ENCODE data around the gene CHD2. TPM values are rescaled to one million over a fixed set of nuclear protein-coding genes. Genes with fewer than 3 reads are reported as not detected.

CHD2 gene
- total RNA-seq, 1 donor from 2014 or later = 53.1 TPM

- DNase-seq (ENCODE audit: low spot score) (no peak), ATAC-seq (no peak)
Measured at GRCh38 chr15:92884436-92885223, 15.5 kb upstream of the CHD2 start.

DNA sequence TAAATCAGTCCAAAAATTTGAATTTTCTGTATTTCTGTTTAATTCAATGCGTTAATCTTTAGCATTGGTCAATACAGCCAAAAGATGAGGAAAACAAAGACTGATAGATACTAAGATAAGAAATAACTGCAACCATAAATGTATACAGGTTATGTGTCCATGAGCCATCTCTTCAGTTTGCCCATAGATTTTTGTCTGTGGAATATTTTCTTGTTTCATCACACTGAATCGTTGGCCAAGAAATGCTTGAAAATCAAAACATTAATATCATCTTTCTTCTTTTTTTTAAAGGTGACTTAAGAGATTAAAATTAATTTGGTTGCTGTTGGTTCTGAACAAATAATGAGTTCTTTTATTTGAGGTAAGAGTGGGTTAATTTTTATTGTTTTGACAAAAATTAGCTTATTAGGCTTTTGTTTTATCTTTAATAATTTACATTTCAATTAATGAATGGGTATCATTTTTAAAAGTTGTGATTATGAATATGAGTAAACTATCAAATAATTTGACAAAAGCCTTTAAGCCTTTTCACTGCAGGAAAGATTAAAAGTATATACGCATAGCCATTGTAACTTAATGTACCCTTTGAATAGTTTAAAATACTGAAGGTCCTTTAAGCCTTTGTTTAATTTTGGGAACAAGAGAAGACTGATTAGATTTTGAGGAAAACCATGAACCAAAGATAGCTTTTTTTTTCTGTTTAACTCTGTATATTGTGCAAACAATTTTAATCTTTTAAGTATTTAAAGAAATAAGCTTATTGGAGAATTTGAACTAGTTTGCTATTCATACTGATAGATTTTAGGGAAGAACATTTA lies 14.7 kb upstream of the CHD2 start:
- DNase-seq (ENCODE audit: low spot score) = no peak
- ATAC-seq = no peak

DNA sequence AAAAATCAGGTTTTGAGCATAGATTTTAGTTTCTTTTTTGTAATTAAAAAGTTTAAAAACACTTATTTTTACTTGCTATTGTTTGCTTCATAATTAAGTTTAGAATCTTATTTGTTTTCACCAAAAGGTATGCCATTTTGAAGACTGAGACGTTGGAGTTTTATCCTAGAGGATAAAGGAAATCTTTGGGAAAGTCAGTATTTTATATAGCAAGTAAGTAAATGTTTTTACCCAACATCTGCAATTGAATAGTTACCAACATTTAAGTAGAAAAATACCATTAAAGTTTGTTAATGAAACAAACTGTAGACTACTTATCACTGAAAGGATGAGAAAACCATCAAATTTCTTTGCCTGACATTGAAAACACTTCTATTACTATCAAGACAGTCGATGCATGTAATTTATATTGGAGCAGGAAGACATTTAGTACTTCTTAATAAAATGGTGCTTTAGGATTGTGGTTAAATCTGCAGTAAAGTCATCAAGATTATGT lies 14.0 kb upstream of the CHD2 start:
- DNase-seq (ENCODE audit: low spot score) (no peak), ATAC-seq (no peak)

DNA sequence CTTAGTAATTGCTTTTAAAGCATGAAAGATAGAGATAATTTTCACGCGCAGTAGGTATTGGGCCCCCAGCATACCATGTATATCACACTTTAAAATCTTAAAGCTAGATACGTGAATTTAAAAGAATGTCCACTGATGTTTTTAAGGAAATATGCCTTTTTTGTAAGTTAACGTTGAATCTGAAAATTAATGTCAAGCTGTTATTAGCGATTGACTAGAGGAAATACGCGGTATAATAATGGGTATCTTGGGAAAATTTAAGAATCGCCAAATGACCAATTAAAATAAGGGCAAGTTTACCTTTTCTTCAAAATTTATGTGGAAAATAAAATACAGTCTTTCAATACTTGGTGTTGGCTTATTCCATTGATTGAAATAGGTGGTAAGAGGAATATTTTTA lies 13.3 kb upstream of the CHD2 start:
- ATAC-seq (no peak), DNase-seq (ENCODE audit: low spot score) (no peak)

DNA sequence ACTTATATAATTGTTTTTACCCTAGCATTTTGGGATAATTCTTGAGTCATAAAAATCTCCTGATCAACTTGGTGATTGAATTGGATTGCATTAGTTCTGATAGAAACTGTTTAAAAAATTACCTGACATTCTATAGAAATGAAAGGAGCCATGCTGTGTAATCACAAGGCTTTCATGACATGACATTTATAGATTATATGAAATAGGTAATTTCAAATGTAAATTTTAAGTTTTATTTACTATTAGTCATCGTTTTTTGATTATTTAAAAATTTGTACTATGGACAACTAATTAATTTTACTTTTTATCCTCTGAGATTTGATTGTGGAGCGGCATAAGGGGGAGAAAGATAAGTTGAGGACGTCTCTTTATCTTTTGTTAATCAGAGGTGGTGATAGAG lies 12.3 kb upstream of the CHD2 start:
- ATAC-seq (no peak), DNase-seq (ENCODE audit: low spot score) (no peak)

GRCh38 chr15:92889390-92890107 lies 10.6 kb upstream of the CHD2 start:
- DNase-seq (ENCODE audit: low spot score) (no peak), ATAC-seq (no peak)

DNA sequence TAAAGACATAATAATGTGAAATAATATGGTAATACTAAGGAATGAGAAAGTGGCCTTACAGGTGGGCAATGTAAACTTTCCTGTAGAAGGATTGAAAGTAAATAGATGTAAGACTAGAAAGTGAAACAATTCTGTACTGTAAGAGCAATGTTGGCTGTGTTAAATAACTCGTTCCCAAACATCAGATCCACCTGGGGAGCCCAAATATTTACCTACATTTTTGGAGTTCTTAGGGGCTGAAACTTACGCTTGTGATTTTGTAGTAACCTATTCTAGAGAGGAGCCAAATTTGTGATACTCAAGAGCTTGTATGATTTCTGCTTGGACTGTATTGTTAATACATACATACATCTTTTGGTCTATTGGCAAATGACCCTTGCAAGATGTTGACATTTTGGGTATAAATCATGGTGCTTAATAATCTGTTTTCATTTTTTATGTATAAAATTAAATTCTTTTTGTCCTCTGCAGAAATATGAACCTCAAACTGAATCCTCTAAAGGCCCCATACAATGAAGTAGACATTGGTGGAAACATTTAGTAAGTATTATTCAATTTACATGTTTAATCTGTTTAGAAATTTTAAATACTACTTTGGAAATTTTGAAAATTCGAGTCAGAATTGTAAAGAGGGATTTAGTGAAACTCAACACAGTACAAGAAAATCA lies 8.5 kb upstream of the CHD2 start:
- no peak for DNase-seq (ENCODE audit: low spot score)
- ATAC-seq = no peak

DNA sequence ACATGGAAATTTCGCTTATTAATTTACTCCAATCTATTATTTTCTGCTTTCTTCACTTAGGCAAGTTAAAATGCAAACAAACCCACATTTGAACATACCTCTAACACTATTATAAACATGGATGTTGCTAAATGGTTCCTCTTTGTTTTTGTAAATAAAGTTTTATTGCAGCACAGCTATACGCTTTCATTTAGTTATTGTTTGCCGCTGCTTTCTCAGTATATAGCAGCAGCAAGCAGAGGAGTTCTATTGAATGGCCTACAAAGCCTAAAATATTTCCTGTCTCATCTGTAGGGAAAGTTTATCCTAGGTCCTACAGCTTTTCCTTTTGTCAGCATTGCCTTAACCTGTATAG lies 7.9 kb upstream of the CHD2 start:
- no peak for ATAC-seq

GRCh38 chr15:92893200-92893599 lies 6.9 kb upstream of the CHD2 start:
- DNase-seq (ENCODE audit: low spot score) (no peak), ATAC-seq (no peak)

More for the DNA sequence above, 7.9 kb upstream of the CHD2 start:
- no peak for DNase-seq (ENCODE audit: low spot score)

GRCh38 chr15:92896561-92896960 lies 3.6 kb upstream of the CHD2 start:
- DNase-seq (ENCODE audit: low spot score) = no peak
- ATAC-seq = no peak

DNA sequence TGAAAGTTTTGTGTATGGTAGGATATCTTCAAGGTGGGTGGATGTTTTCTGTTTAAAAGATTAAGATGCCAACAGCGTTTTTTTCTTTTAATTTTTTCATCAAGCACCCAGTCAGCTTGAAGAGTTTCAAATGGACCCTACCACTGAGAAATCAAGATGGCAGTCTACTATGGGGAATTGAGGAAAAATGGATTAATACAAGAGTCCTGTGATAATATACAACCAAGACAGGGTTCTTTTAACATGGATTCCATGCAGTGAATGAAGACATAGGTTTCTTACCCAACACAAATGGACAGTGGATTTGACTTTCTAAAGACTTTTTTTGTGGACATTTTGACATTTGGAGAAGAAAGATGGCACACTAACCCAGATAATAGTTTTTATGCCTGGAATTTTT lies 2.5 kb upstream of the CHD2 start:
- DNase-seq (ENCODE audit: low spot score) (no peak), ATAC-seq (no peak)

DNA sequence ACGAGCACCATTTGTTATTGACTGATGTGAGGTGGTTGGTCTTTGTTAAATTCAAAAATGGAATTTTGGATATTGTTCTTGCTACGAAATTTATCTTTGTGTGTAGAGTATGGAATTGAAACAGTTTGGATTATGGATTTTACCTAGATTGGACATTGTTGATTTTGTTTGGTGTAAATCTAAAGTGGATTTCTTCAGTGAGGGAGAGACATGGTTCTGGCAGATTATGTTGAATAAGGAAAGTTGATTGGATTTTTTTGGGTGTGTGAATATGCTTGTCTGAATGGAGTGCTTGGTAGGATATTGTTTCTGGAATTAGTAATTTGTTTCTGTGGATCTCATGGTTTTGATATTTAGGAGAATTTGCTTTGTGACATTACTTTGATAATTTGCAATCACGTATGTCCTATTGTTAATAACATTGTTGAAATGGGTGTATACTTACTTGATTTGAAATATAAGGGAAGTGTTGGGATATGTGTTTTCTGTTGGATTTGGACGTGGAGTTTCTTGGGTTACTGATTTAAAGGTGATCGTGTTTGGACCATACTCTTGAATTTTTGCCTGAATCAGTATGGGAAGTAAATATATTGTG lies 1.0 kb upstream of the CHD2 start:
- no peak for DNase-seq (ENCODE audit: low spot score)
- no peak for ATAC-seq

DNA sequence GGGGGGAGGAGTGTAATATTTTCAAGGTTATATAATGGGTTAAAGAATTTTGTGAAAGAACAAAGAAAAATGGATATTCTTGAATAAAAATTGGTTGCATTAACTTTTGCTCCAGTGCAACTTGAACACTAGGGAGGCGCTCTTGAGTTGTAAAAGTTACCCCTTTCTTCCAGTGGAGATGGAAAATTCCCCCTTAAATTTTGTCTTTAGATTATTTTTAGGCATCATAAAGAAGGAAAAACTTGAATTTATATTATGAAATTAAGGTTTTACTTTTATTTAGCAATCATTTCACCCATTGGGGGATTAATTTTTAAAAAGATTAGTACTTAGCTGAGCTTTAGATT lies 550 bp upstream of the CHD2 start:
- no peak for DNase-seq (ENCODE audit: low spot score)

GRCh38 chr15:92900731-92901071 lies 577 bp downstream of the CHD2 start:
- ATAC-seq (no peak), DNase-seq (ENCODE audit: low spot score) (no peak)

More for the DNA sequence above, 550 bp upstream of the CHD2 start:
- no peak for ATAC-seq

DNA sequence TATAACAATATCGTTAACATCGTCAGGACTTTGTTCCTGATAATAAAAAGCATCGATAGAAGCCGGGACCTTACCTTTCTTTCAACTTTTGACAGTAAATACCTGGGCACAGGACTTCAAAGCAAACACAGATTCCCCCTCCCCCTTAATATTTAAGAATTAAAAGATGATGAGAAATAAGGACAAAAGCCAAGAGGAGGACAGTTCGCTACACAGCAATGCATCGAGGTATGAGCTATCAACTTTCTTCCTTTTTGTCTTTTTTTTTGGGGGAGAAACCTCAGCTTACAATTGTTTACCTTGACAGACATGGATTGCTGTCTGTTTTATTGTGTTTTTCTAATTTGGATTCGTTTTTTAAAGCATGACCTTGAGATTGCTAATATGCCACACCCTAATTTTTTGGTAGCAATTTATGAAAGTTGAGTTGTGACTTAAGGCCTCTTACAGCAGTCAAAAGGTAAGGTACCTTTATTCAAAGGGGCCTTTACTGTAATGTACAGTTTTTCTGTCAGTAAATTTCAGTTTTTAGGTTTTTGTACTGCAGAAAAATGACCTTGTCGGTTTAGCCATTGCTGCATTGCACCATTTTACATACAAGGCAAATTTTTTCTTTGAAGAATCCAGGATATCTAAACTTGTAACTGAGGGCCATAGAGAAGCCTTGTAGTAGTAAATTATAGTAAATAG lies 1.1 kb downstream of the CHD2 start:
- no peak for ATAC-seq

GRCh38 chr15:92901995-92902394 lies 1.9 kb downstream of the CHD2 start:
- DNase-seq (ENCODE audit: low spot score) (no peak), ATAC-seq (no peak)

More for the DNA sequence above, 1.1 kb downstream of the CHD2 start:
- no peak for DNase-seq (ENCODE audit: low spot score)

DNA sequence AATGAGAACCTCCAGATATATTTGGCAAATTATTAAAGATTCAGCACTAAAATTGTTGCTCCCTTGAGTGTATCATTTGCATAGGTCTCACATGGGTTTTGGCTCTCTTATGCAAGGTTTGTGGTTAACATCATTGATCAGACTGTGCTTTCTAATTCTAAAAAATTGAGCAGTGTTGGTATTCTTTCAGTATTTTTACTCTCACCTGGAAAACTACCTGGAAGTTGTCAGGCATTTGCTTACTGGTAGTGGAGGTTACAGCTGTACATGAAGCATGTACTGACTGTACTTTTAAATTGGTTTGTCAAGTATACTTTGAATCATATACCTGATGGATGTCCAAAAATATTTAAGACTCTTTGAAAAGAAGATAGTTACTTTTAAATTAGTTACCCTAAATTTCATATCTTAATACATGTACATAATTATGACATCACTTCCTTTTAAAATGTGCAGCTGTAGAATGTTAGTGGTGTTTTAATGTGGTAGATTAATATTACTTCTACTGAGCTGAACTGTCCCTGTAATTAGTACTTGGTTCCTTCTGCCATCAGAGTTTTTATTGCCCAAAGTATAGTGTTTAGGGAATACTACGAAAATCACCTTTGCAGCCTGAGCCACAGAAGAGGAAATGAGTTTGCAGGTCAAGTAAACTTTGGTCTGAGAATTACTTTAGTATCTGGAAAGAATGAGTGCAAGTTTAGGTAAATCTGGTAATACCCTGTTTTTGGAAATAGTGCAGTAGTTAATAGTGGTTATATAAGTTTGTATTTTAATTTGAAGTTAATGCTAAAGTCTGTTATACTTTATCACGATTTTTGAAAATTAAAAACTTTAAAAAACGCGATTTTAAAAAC lies 2.8 kb downstream of the CHD2 start:
- DNase-seq (ENCODE audit: low spot score) = no peak
- ATAC-seq = no peak

DNA sequence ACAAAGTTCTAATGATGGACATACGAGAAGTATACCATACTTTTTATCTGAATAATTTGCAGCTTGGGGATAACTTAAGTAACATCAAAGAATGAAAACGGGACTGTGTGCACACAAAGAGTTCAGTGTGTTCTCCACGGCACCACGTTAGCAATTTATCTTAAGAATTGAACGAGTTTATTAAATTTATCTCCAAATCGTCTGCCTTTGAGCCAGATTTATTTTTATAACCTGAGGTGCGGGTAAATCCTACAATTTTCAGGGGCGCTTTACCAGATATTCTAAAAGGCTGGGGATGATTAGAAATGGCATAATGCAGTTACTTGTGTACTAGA lies 3.5 kb downstream of the CHD2 start:
- ATAC-seq (no peak), DNase-seq (ENCODE audit: low spot score) (no peak)

DNA sequence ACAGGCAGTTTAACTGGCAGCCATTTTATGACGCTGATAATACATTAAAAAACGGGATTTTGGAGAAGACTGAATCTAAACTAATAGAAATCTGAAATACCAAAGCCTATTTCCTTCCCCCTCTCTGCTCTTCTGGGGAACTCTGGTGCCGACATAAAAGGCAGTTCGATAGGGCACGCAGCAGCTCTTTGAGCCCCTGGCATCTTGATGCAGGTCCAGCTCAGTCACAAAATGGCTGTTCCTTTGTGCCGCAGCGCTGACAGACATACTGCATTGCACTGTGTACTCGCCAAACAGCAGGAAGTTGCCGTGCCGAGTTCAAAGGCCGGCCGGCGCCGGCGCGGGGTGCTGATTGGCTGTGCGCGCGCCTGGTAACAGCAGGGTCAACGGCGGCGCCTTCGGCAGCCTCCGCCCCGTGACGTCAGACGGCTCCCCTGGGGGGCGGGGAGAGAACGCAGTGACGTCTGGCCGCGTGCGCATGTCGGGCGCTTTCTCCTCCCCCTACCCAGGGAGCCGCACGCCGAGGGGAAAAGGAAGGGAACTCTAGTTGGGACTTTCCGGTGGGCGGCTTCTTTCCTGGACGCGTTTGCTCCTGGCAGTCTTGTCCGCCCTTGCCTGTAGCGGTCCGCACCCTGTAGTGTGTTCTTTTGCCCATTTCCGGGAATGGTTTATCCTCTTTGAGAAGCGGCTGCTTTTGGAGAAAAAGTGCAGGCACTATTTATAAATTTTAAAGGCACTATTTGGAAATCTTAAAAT lies 4.0 kb downstream of the CHD2 start:
- ATAC-seq = peak; percentile 80
- DNase-seq (ENCODE audit: low spot score) = peak; percentile 100

Data from left lobe of liver (tissue), 2 donors.